CD4-positive, CD25-positive, alpha-beta regulatory T cell (primary cell): Measurements from ENCODE around the gene MAS1. TPM values are rescaled to one million over a fixed set of nuclear protein-coding genes. Genes with fewer than 3 reads are reported as not detected.
"Not testable (repeated sequence)": the region's sequence is repeated elsewhere in the genome, so short reads cannot be mapped to it uniquely, and the experiment has no call there.

Source experiments
- ATAC-seq, 2 donors: fragments of 150-1000 bp; cut with Tn5 transposase; one replicate each; pipeline ENCODE4 v1.10.0; 2021; ENCODE audit warnings: low read depth in 2 of 2, moderate number of reproducible peaks in 2 of 2, moderate library complexity in 1 of 2
- DNase-seq, 3 donors: peaks; one replicate each; pipeline versions ENCODE4 v3.0.0 to v3.0.0-alpha.2; 2012 to 2022; ENCODE audit warnings: mixed read lengths in 1 of 3
- H3K27ac ChIP-seq: one replicate; pipeline ENCODE4 v1.7.0; 2013; ENCODE audit warnings: mild to moderate bottlenecking, low read length; ENCODE audit not compliant: insufficient read depth, poor library complexity, severe bottlenecking
- H3K27me3 ChIP-seq: one replicate; pipeline ENCODE4 v1.7.0; 2013; ENCODE audit warnings: low read length; ENCODE audit not compliant: control insufficient read depth, insufficient read depth
- H3K36me3 ChIP-seq: one replicate; pipeline ENCODE4 v1.7.0; 2013; ENCODE audit warnings: mild to moderate bottlenecking, low read length, moderate library complexity; ENCODE audit not compliant: control insufficient read depth, insufficient read depth
- H3K4me1 ChIP-seq: 2 replicates; pipeline ENCODE4 v1.7.0; 2013; ENCODE audit warnings: mild to moderate bottlenecking, low read length; ENCODE audit not compliant: insufficient read depth, control insufficient read depth, poor library complexity, severe bottlenecking
- H3K4me3 ChIP-seq: one replicate; pipeline ENCODE4 v1.7.0; 2013; ENCODE audit warnings: low read depth, mild to moderate bottlenecking, low read length, moderate library complexity
- H3K9me3 ChIP-seq, 2 experiments: 1 replicate in 1 of 2; 2 replicates in 1 of 2; pipeline ENCODE4 v1.7.0; 2013; ENCODE audit warnings: low read length in 2 of 2, mild to moderate bottlenecking in 1 of 2, moderate library complexity in 1 of 2; ENCODE audit not compliant: control insufficient read depth in 2 of 2
- H3K27ac Mint-ChIP-seq, 3 donors: one replicate each; pipeline ENCODE4 v1.8.0; 2020 to 2022; ENCODE audit warnings: mild to moderate bottlenecking in 3 of 3, mixed read lengths in 3 of 3, moderate library complexity in 2 of 3
- H3K27me3 Mint-ChIP-seq: one replicate; pipeline ENCODE4 v1.8.0; 2022; ENCODE audit warnings: mild to moderate bottlenecking, mixed read lengths
- H3K36me3 Mint-ChIP-seq: one replicate; pipeline ENCODE4 v1.8.0; 2020; ENCODE audit warnings: mixed read lengths
- H3K4me1 Mint-ChIP-seq, 4 donors: one replicate each; pipeline ENCODE4 v1.8.0; 2020 to 2022; ENCODE audit warnings: mixed read lengths in 4 of 4, mild to moderate bottlenecking in 1 of 4
- H3K4me3 Mint-ChIP-seq, 4 donors: one replicate each; pipeline ENCODE4 v1.8.0; 2020 to 2022; ENCODE audit warnings: mild to moderate bottlenecking in 4 of 4, mixed read lengths in 4 of 4, moderate library complexity in 3 of 4
- H3K9me3 Mint-ChIP-seq, 7 donors: one replicate each; pipeline ENCODE4 v1.8.0; 2020 to 2022; ENCODE audit warnings: mixed read lengths in 7 of 7, mild to moderate bottlenecking in 3 of 7, moderate library complexity in 2 of 7
- polyA plus RNA-seq, 4 donors: library from polyadenylated mRNA; unstranded; fragments of 300-500 nt; fragmentation: Illumina TruSeq; gene quantifications; one replicate each; pipeline ENCODE4 v1.2.3, GENCODE V29; 2021
- total RNA-seq: library from RNA; stranded (reverse); gene quantifications from one replicate; pipeline ENCODE4 v1.2.3, GENCODE V29; 2022

The MAS1 gene
- total and polyA plus RNA-seq, 5 donors from 2014 or later, result not detected

- Mint-ChIP-seq H3K27ac (no peak overlapping the region), H3K36me3 (no peaks in the 10 kb centered on the region), H3K4me1 (no peaks in the 10 kb centered on the region), H3K9me3 (peaks cover 0 to 9% (median 3%) of the 10 kb centered on the region in 7 donors), H3K4me3 (peak overlapping the region in 1 of 4 donors; percentile 11), H3K27me3 (peaks cover 57% of the 10 kb centered on the region)
- H3K36me3 ChIP-seq, result no peaks in the 10 kb centered on the region
- no peaks in the 10 kb centered on the region for H3K9me3 ChIP-seq
- H3K4me1 ChIP-seq, result no peaks in the 10 kb centered on the region
- H3K27me3 ChIP-seq, result peaks cover 2% of the 10 kb centered on the region
- H3K4me3 ChIP-seq, result no peak overlapping the region
- DNase-seq (no peak), ATAC-seq (no peak)
- no peak overlapping the region for H3K27ac ChIP-seq
Measured at GRCh38 chr6:159919800-159920199, 29.0 kb downstream of the MAS1 start.

GRCh38 chr6:159924150-159924549 is 33.4 kb downstream of the MAS1 start:
- not testable (repeated sequence) for H3K36me3 Mint-ChIP-seq, DNase-seq, H3K36me3 ChIP-seq, ATAC-seq, H3K4me3 ChIP-seq, H3K4me3 Mint-ChIP-seq, H3K4me1 Mint-ChIP-seq, H3K9me3 ChIP-seq, H3K27me3 ChIP-seq, H3K27ac Mint-ChIP-seq, H3K9me3 Mint-ChIP-seq, H3K4me1 ChIP-seq, H3K27ac ChIP-seq
- H3K27me3 Mint-ChIP-seq, result peaks cover 51% of the 10 kb centered on the region

- no peak for DNase-seq
- Histone ChIP-seq H3K4me1 (peaks cover 16% of the 10 kb centered on the region), H3K4me3 (no peak overlapping the region), H3K9me3 (no peaks in the 10 kb centered on the region), H3K36me3 (no peaks in the 10 kb centered on the region), H3K27me3 (peaks cover 2% of the 10 kb centered on the region), H3K27ac (no peak overlapping the region)
- H3K36me3 Mint-ChIP-seq, result no peaks in the 10 kb centered on the region
- no peak overlapping the region for H3K4me3 Mint-ChIP-seq
- H3K27ac Mint-ChIP-seq, result no peak overlapping the region
- ATAC-seq, result no peak
- peaks cover 36% of the 10 kb centered on the region for H3K27me3 Mint-ChIP-seq
- peaks cover 8 to 23% (median 19%) of the 10 kb centered on the region in 4 donors for H3K4me1 Mint-ChIP-seq
- peaks cover 0 to 9% (median 2%) of the 10 kb centered on the region in 7 donors for H3K9me3 Mint-ChIP-seq
Measured at GRCh38 chr6:159926542-159927203, 35.9 kb downstream of the MAS1 start.

- H3K27me3 ChIP-seq, result no peaks in the 10 kb centered on the region
- H3K36me3 ChIP-seq, result no peaks in the 10 kb centered on the region
- peak overlapping the region; percentile 6 to 88 (median 65) for H3K27ac Mint-ChIP-seq
- H3K27me3 Mint-ChIP-seq, result peaks cover 9% of the 10 kb centered on the region
- no peaks in the 10 kb centered on the region for H3K9me3 Mint-ChIP-seq
- no peak overlapping the region for H3K27ac ChIP-seq
- ATAC-seq (peak in 1 of 2 donors; percentile 38), DNase-seq (peak; percentile 4 to 32 (median 19))
- no peaks in the 10 kb centered on the region for H3K9me3 ChIP-seq
- peak overlapping the region in 2 of 4 donors; percentile 13 to 20 for H3K4me3 Mint-ChIP-seq
- peak overlapping the region; percentile 29 for H3K4me3 ChIP-seq
- no peaks in the 10 kb centered on the region for H3K36me3 Mint-ChIP-seq
- peaks cover 16% of the 10 kb centered on the region for H3K4me1 ChIP-seq
- H3K4me1 Mint-ChIP-seq, result peaks cover 8 to 29% (median 20%) of the 10 kb centered on the region in 4 donors
Measured at GRCh38 chr6:159929819-159930218, 39.0 kb downstream of the MAS1 start.

GRCh38 chr6:159931112-159931511 is 40.3 kb downstream of the MAS1 start:
- Histone ChIP-seq H3K9me3 (peaks cover 0 to 5% of the 10 kb centered on the region in 2 experiments), H3K27ac (no peak overlapping the region), H3K4me3 (peak overlapping the region; percentile 1), H3K27me3 (no peaks in the 10 kb centered on the region), H3K4me1 (peaks cover 16% of the 10 kb centered on the region), H3K36me3 (no peaks in the 10 kb centered on the region)
- peak in 1 of 3 donors; percentile 51 for DNase-seq
- Mint-ChIP-seq H3K4me3 (no peak overlapping the region), H3K27me3 (peaks cover 8% of the 10 kb centered on the region), H3K36me3 (no peaks in the 10 kb centered on the region), H3K4me1 (peaks cover 8 to 29% (median 20%) of the 10 kb centered on the region in 4 donors), H3K27ac (peak overlapping the region in 2 of 3 donors; percentile 88 to 91), H3K9me3 (peaks cover 0 to 5% (median 0%) of the 10 kb centered on the region in 7 donors)
- ATAC-seq, result peak in 1 of 2 donors; percentile 48

- DNase-seq, result no peak
- H3K27ac Mint-ChIP-seq, result peak overlapping the region in 1 of 3 donors; percentile 67
Measured at GRCh38 chr6:159931846-159932245, 41.1 kb downstream of the MAS1 start.

GRCh38 chr6:159933077-159933476 is 42.3 kb downstream of the MAS1 start:
- Histone ChIP-seq H3K27ac (no peak overlapping the region), H3K4me1 (peaks cover 16% of the 10 kb centered on the region)
- H3K36me3 Mint-ChIP-seq, result no peaks in the 10 kb centered on the region

More at GRCh38 chr6:159931846-159932245, 41.1 kb downstream of the MAS1 start:
- ATAC-seq, result no peak
- peaks cover 4% of the 10 kb centered on the region for H3K27me3 Mint-ChIP-seq
- H3K9me3 Mint-ChIP-seq, result peaks cover 0 to 5% (median 0%) of the 10 kb centered on the region in 7 donors
- peaks cover 0 to 5% of the 10 kb centered on the region in 2 experiments for H3K9me3 ChIP-seq
- peaks cover 1% of the 10 kb centered on the region for H3K27me3 ChIP-seq
- H3K27ac ChIP-seq, result no peak overlapping the region
- no peak overlapping the region for H3K4me3 ChIP-seq
- no peaks in the 10 kb centered on the region for H3K36me3 ChIP-seq
- no peak overlapping the region for H3K4me3 Mint-ChIP-seq
- peaks cover 16% of the 10 kb centered on the region for H3K4me1 ChIP-seq
- H3K36me3 Mint-ChIP-seq, result no peaks in the 10 kb centered on the region
- H3K4me1 Mint-ChIP-seq, result peaks cover 8 to 29% (median 20%) of the 10 kb centered on the region in 4 donors

GRCh38 chr6:159934181-159934580 is 43.4 kb downstream of the MAS1 start:
- Mint-ChIP-seq H3K36me3 (no peaks in the 10 kb centered on the region), H3K4me3 (no peak overlapping the region), H3K4me1 (peaks cover 8 to 28% (median 20%) of the 10 kb centered on the region in 4 donors), H3K27me3 (peaks cover 11% of the 10 kb centered on the region), H3K27ac (no peak overlapping the region), H3K9me3 (peaks cover 0 to 5% (median 0%) of the 10 kb centered on the region in 7 donors)
- no peak for DNase-seq
- Histone ChIP-seq H3K27ac (no peak overlapping the region), H3K9me3 (peaks cover 0 to 5% of the 10 kb centered on the region in 2 experiments), H3K4me1 (peaks cover 16% of the 10 kb centered on the region), H3K27me3 (peaks cover 5% of the 10 kb centered on the region), H3K4me3 (no peak overlapping the region), H3K36me3 (no peaks in the 10 kb centered on the region)
- no peak for ATAC-seq

More at GRCh38 chr6:159933077-159933476, 42.3 kb downstream of the MAS1 start:
- Mint-ChIP-seq H3K27me3 (peaks cover 10% of the 10 kb centered on the region), H3K4me3 (no peak overlapping the region), H3K27ac (no peak overlapping the region), H3K9me3 (peaks cover 0 to 5% (median 0%) of the 10 kb centered on the region in 7 donors), H3K4me1 (peaks cover 8 to 29% (median 20%) of the 10 kb centered on the region in 4 donors)
- H3K9me3 ChIP-seq, result peaks cover 0 to 5% of the 10 kb centered on the region in 2 experiments
- no peak for DNase-seq
- H3K4me3 ChIP-seq, result no peak overlapping the region
- no peaks in the 10 kb centered on the region for H3K36me3 ChIP-seq
- no peak for ATAC-seq
- H3K27me3 ChIP-seq, result peaks cover 5% of the 10 kb centered on the region
